ENCODE data around the gene JAG1.

JAG1 gene

GRCh38 chr20:10673842-10674683, at the start of gene JAG1:
TSS of gene JAG1 (minus strand) at chr20:10673999. CDS start at chr20:10673530, 469 bp downstream.
- in situ Hi-C loops (cut with MboI; ENCODE audit: low sequenced_read_pairs) = no loop called here

- in situ Hi-C loops (cut with MboI; ENCODE audit: low sequenced_read_pairs) = no loop called here
Observed at GRCh38 chr20:10721976-10722375, 48.2 kb upstream of the JAG1 start.

DNA sequence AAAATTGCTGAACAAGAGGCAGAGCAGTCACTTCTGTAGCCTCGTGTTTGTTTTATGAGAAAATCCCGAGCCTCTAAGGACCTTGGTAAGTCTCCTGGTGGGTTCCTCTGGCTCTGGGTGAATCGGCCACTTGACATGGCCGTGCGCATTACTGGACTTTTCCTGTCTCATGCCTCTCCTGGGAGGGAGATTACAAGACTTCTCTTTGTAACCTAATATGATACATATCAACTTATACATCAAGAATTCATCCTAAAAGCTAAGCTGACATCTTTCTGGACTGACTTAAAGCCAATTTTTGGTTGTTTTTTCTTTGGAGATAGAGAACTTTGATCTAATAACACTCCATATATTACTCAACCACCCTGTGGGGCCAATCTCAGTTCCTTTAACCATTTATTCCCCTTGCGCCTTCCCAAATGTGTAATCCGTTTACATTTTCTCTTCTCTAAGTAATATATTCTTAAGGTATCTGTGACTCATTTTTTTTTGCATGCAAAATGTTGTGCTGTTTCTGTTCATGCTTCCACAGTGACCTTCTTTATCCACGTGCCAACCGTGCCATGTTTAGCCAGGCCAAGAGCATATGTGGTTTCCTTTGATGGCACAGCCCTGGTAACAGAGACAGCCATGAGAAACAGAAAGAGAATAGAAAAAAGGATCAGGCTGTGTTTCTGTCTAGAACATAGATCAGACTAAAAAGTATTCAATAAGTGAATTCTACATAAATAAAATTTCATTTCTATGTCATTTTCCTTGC, 47.5 kb upstream of the JAG1 start:
- in situ Hi-C loops (cut with MboI; ENCODE audit: low sequenced_read_pairs) = no loop called here

DNA sequence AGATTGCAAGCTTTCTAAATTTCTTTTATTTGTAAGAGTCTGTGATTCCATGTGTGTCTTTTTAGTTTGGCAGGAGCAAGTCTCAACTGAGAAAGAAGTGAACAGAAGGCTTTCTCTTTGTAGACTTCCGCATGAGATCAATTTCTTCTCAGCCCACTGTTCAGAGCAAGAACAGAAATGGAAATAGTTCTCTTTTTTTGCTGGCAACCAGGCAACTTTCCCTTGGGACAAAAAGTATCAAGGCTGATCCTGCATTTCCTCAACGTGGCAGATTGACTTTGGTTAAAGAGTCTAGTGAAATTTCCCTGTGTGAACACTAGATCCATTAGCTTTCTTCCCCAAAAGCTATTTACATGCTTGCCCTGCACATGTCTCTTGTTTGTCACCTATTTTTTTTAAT, 46.8 kb upstream of the JAG1 start:
- in situ Hi-C loops (cut with MboI; ENCODE audit: low sequenced_read_pairs) = no loop called here

- in situ Hi-C loops (cut with MboI; ENCODE audit: low sequenced_read_pairs) = no loop called here
Observed at GRCh38 chr20:10719740-10720385, 46.1 kb upstream of the JAG1 start.

DNA sequence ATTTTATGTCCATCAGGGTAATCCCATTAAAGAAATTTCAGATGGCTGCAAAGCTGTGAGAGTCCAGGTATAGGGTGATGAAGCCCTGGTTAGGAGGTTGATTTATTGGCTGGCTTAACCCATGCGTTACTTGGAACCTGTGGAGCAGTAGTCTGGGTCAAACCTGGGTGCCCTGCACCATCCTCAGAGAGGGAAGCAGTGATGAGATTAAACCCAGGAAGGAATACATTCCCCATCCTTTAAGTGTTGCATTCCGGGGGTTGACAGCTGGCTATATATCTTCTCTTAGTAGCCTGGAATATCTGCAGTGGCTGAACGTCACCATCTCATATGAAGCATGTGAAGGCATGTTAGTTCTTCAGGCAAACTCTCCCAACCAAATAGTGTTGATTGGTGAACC, 44.9 kb upstream of the JAG1 start:
- in situ Hi-C loops (cut with MboI; ENCODE audit: low sequenced_read_pairs) = no loop called here

- in situ Hi-C loops (cut with MboI; ENCODE audit: low sequenced_read_pairs) = no loop called here
Observed at GRCh38 chr20:10716855-10717254, 43.1 kb upstream of the JAG1 start.

GRCh38 chr20:10715035-10715434, 41.2 kb upstream of the JAG1 start:
- in situ Hi-C loops (cut with MboI; ENCODE audit: low sequenced_read_pairs) = no loop called here

GRCh38 chr20:10714236-10714975, 40.6 kb upstream of the JAG1 start:
- in situ Hi-C loops (cut with MboI; ENCODE audit: low sequenced_read_pairs) = no loop called here

- in situ Hi-C loops (cut with MboI; ENCODE audit: low sequenced_read_pairs) = no loop called here
Observed at GRCh38 chr20:10713161-10713560, 39.4 kb upstream of the JAG1 start.

GRCh38 chr20:10711903-10712451, 38.2 kb upstream of the JAG1 start:
- in situ Hi-C loops (cut with MboI; ENCODE audit: low sequenced_read_pairs) = no loop called here

- in situ Hi-C loops (cut with MboI; ENCODE audit: low sequenced_read_pairs) = no loop called here
Observed at GRCh38 chr20:10710991-10711775, 37.4 kb upstream of the JAG1 start.

DNA sequence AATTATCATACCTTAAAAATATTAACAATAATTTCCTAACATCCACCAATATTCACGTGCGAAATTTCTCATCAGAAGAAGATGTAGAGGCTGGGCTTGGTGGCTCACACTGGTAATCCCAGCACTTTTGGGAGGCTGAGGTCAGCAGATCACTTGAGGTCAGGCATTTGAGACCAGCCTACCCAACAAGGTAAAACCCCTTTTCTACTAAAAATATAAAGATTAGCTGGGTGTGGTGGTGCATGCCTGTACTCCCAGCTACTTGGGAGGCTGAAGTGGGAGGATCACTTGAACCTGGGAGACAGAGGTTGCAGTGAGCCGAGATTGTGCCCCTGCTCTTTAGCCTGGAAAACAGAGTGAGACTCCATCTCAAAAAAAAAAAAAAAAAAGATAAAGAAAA, 36.1 kb upstream of the JAG1 start:
- in situ Hi-C loops (cut with MboI; ENCODE audit: low sequenced_read_pairs) = no loop called here

GRCh38 chr20:10708351-10709185, 34.8 kb upstream of the JAG1 start:
- in situ Hi-C loops (cut with MboI; ENCODE audit: low sequenced_read_pairs) = no loop called here

GRCh38 chr20:10707791-10708190, 34.0 kb upstream of the JAG1 start:
- in situ Hi-C loops (cut with MboI; ENCODE audit: low sequenced_read_pairs) = no loop called here

- in situ Hi-C loops (cut with MboI; ENCODE audit: low sequenced_read_pairs) = no loop called here
Observed at GRCh38 chr20:10707068-10707467, 33.3 kb upstream of the JAG1 start.

DNA sequence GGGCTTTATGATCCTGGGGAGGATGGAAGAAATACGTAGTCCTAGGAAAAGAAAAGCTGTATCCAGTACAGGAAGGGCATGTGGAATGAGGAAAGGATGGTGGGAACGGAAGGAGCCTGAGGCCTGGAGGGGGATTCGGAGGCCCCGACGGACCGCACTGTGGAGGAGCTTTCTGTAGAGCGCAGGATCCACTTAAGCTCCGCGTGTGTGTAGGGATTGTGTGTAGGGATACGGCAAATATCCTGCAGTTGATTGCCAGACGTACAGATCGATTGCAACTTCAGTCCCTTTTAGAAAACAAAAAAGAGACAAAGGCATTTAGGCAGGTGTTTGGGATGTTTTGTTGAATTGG, 32.6 kb upstream of the JAG1 start:
- in situ Hi-C loops (cut with MboI; ENCODE audit: low sequenced_read_pairs) = no loop called here

DNA sequence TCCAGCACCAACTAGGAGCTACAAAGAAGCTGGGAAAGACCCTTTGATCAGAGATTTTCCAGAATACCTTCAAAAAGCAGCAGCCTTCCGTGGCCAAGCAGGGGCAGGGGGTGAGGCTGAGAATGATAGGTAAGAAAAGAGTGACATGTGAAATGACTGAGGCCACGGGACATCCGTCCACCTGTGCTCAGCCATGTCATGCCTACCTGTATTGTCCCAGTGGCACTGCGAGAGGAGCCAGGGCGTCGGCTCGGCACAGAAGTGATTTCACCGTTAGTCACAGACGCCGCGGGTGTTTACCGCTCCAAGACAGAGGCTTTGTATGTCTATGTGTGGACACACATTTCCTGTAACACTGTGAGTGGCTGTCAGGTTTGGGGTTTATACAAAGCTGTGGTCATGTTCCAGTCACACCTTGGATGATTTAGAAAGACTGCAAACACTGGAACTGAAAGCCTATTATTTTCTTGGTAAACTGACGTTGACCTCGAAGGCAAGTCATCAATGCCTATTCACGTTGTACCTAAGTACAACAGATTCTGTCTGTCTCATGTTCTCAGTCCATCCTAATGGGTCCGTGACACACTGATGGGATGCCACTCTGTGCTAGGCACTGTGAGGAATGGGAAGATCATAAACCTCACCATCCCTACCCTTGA, 32.1 kb upstream of the JAG1 start:
- in situ Hi-C loops (cut with MboI; ENCODE audit: low sequenced_read_pairs) = no loop called here

DNA sequence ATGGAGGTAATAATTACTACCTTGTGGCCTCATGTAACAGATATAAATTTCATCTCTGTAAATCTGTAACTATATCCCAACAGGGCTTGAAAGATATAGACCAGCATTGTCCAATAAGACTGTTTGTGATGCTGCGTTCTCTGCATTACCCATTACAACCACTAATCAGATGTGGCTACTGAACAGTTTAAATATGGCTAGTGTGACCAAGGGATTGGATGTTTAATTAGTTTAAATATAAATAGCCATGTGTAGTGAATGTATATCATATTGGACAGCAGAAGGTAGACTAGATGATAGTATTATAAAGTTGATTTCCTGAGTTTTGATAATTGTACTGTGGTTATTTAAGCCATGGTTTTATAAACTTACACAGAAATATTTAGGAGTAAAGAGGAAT, 27.8 kb upstream of the JAG1 start:
- in situ Hi-C loops (cut with MboI; ENCODE audit: low sequenced_read_pairs) = no loop called here
